GM20431 (cell line): ENCODE results near the gene CFAP46.

Experiments
- in situ Hi-C: fragments of 300-500 bp; cut with MseI, MboI; formaldehyde crosslinking; loops from one replicate; pipeline ENCODE4 v1.15.0; 2020; ENCODE audit warnings: low sequenced_read_pairs; ENCODE audit not compliant: unreplicated experiment

The CFAP46 gene

DNA sequence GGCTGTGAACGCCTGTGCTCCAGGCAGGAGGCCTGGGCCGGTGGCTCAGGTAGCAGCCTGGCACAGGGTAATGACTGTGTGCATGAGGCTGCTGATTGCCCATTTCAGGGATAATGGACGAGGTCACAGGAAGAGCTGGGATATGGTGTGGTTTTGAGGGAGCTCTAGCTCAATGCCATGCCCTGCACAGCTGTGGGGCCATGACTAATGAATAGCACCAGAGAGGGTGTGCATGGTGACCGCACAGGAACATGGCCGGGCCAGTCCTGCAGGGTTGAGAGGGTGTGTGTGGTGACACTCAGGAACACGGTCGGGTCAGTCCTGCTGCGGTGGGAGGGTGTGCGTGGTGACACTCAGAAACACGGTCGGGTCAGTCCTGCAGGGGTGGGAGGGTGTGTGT, 178.3 kb downstream of the CFAP46 start:
- in situ Hi-C loops, result no loop called here

DNA sequence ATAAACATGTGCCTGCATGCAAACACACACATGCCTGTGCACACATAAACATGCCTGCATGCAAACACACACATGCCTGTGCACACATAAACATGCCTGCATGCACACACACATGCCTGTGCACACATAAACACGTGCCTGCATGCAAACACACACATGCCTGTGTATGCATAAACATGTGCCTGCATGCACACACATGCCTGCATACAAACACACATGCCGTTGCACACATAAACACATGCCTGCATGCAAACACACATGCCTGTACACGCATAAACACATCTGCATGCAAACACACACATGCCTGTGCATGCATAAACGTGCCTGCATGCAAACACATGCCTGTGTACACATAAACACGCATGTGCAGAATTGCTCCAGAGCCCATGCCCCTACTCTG, 178.8 kb downstream of the CFAP46 start:
- in situ Hi-C loops, result no loop called here

DNA sequence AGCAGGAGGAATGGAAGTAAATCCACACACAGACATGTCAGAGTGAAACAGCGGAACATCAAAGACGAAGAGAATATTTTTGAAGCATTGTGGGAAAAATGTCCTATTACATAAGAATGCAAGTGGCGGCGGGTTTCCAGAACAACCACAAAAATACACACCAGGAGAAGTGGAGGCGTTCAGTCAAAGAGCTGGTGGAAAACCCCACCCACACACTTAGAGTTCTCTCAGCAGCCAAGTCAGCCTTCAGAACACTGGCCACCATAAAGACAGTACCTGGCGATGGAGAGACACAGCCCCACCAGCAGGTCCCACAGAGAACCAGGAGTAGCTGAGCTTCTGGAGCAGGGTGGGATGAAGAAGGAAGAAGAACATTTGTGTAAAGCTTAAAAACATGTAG, 180.1 kb downstream of the CFAP46 start:
- in situ Hi-C loops, result no loop called here

DNA sequence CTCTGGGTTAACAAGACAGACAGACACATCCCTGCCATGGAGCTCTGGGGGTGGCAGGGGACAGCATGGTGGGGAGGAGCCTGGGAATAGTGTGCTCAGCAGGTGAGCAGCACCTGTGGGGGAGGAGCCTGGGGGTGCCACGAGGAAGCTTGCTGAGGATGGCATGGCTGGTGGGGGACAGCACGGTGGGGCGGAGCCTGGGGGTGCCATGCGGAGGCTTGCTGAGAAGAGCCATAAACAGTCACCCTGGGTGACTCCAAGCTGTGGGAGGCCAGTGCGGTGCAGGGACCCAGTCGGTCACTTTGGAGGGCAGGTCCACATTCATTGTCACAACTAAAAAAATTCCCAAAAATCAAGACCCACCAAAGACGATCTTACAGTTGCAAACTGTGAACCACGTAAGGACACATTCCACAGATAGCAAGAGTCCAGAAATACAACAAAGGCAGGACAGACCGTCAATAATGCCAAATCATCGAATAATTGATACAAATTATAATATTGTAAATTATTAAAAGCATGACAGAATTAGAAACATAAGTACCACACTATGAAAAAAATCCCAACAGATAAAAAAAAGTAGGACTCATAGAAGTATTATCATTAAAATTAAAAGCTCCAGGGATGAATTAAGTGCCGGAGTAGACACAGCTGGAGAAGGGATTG, 180.8 kb downstream of the CFAP46 start:
- in situ Hi-C loops, result no loop called here

DNA sequence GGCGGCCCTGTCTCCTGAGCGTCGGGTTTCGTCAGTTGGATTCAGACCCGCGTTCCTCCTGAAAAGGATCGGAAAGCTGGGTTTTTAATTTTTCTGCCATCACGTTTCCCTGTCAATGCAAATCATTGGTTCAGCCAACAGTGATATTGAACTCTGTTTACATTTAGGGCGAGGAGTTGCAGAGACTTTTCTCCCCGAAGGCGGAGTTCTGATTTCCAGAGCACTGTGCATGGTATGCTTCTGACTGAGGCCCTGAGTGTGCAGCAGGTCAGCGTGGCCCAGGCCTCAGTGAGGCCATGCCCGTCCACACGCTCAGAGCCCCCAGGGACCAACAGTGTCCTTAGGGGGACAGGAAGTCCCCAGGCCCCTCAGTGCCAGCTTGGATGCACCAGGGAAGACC, 183.5 kb downstream of the CFAP46 start:
- in situ Hi-C loops, result no loop called here
